Lower lobe of right lung (tissue), 2 donors: ENCODE results near the gene CTRB2. TPM values are rescaled to one million over a fixed set of nuclear protein-coding genes. Genes with fewer than 3 reads are reported as not detected.
"Not testable (repeated sequence)": the region's sequence is repeated elsewhere in the genome, so short reads cannot be mapped to it uniquely, and the experiment has no call there.

Experiments used
- ATAC-seq, 2 donors: fragments of 200-7000 bp; cut with Tn5 transposase; one replicate each; pipeline ENCODE4 v1.9.1; 2020 to 2022; ENCODE audit warnings: mild to moderate bottlenecking in 2 of 2, moderate library complexity in 2 of 2
- DNase-seq: peaks from one replicate; pipeline ENCODE4 v3.0.0-alpha.2; 2020
- H3K27ac ChIP-seq: fragments of 200-600 bp; one replicate; pipeline ENCODE4 v1.8.0; 2022
- H3K27me3 ChIP-seq: fragments of 200-600 bp; one replicate; pipeline ENCODE4 v1.8.0; 2022; ENCODE audit warnings: low read depth
- H3K36me3 ChIP-seq: fragments of 200-600 bp; one replicate; pipeline ENCODE4 v1.8.0; 2022; ENCODE audit warnings: mild to moderate bottlenecking
- H3K4me1 ChIP-seq: fragments of 200-600 bp; one replicate; pipeline ENCODE4 v1.8.0; 2022
- H3K4me3 ChIP-seq: fragments of 200-600 bp; one replicate; pipeline ENCODE4 v1.8.0; 2022; ENCODE audit warnings: mild to moderate bottlenecking
- H3K9me3 ChIP-seq: fragments of 200-600 bp; one replicate; pipeline ENCODE4 v1.8.0; 2022
- CTCF ChIP-seq: fragments of 200-600 bp; IDR thresholded peaks from one replicate; pipeline ENCODE4 v1.8.0; 2022; ENCODE audit warnings: antibody characterized with exemption, mild to moderate bottlenecking
- intact Hi-C: fragments of 100-400 bp; cut with DNase I; formaldehyde crosslinking; loops from one replicate; pipeline ENCODE4 v1.11.0; 2022
- total RNA-seq: library from RNA; stranded (reverse); fragmentation: NEBNext Ultra II Directional; extraction: Animal tissue kit (Norgen Biotek cat#: 25700); gene quantifications from one replicate; pipeline ENCODE4 v1.2.1, GENCODE V29; 2021
- donor health status: DM: no; HTN: yes; CAD: no; lungs with severe emphysema.

CTRB2 gene
- total RNA-seq, 1 donor from 2014 or later = 0.44 TPM

- DNase-seq (no peak), ATAC-seq (no peak)
- Histone ChIP-seq H3K9me3 (no peaks in the 10 kb centered on the region), H3K36me3 (peaks cover 37% of the 10 kb centered on the region), H3K4me1 (peaks cover 71% of the 10 kb centered on the region), H3K27me3 (no peaks in the 10 kb centered on the region), H3K4me3 (peak overlapping the region; percentile 4), H3K27ac (peak overlapping the region; percentile 88)
- TF ChIP-seq CTCF = no peak
- intact Hi-C loops = no loop called here
Measured at GRCh38 chr16:75243667-75244224, 36.8 kb upstream of the CTRB2 start.

DNA sequence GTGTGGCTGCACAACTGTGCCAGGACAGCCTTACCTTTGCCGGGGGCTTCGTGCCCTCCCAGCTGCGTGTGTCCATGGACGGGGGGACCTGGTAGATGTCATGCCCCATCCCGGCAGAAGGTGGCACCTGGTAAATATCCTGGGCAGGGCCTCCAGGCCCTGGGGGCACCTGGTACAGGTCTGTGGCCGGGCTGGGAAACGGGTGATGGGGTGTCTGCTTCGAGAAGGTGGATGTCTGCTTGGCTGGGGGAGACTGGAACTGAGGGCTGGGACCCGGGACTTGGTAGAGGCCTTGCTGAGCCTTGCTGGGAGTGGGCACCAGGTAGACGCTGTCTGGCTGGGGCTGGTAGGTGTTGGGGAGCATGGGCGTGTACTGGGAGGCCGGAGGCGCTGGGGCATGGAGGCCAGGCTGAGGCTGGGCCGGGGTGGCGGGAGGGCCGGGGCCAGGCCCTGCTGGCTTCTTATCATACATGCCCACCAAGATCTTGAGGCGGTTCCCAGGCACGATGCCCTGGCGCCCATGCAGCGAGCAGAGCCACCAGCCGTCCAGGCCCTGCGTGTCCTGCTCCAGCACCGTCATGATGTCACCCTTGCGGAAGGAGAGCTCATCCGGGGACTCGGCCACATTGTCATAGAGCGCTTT is 35.6 kb upstream of the CTRB2 start:
- Histone ChIP-seq H3K4me1 (peaks cover 69% of the 10 kb centered on the region), H3K36me3 (peaks cover 37% of the 10 kb centered on the region)
- DNase-seq, H3K27me3 ChIP-seq, intact Hi-C loops, H3K9me3 ChIP-seq, H3K27ac ChIP-seq, H3K4me3 ChIP-seq, ATAC-seq: not testable (repeated sequence)

DNA sequence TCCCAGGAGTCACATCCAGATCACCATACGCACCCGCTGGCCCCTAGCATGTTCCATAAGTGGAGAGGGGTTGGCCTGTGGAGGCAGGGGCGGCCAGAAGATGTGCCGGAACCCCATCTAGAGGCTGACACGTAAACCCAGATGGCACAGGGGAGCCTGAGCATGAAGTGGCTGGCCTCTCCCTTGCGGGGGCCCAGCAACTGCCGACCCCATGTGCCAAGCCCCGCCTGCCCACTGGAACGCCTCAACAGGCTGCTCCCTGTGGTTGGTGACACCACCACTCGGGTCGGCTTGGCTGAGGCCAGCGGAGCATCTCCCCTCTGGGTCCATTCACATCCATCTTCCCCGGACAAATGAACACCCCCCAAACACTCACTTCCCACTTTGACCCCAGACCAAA is 35.0 kb upstream of the CTRB2 start:
- Histone ChIP-seq H3K9me3 (no peaks in the 10 kb centered on the region), H3K27ac (no peak overlapping the region), H3K36me3 (peaks cover 41% of the 10 kb centered on the region), H3K4me1 (peaks cover 63% of the 10 kb centered on the region), H3K27me3 (no peaks in the 10 kb centered on the region), H3K4me3 (no peak overlapping the region)
- ATAC-seq = no peak
- no peak for TF ChIP-seq CTCF
- intact Hi-C loops = no loop called here
- DNase-seq = no peak

- Histone ChIP-seq H3K27ac (no peak overlapping the region), H3K27me3 (no peaks in the 10 kb centered on the region), H3K36me3 (peaks cover 47% of the 10 kb centered on the region), H3K9me3 (no peaks in the 10 kb centered on the region), H3K4me1 (peaks cover 58% of the 10 kb centered on the region), H3K4me3 (no peak overlapping the region)
- no peak for DNase-seq
- intact Hi-C loops = no loop called here
- no peak for ATAC-seq
- no peak for TF ChIP-seq CTCF
Measured at GRCh38 chr16:75241412-75241811, 34.5 kb upstream of the CTRB2 start.

DNA sequence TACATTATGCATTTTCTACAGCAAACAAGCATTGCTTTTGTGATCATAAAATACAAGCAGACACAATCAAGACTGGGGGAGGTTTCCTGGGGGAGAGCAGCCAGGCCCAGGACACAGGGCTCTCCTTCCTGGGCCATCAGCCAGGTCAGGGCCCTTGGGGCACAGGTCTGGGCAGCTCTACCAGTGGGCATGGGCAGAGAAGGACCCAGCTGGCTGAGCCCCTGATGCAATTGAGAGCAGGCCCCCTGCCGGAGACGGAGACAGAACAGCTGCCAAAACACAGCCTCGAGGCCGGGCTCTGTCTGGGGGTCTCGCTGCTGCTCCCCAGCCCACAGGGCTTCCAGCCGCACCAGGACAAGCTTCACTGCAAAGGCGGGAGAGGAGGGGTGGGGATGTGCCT is 33.7 kb upstream of the CTRB2 start:
- H3K27me3 ChIP-seq, H3K9me3 ChIP-seq, ATAC-seq, H3K4me3 ChIP-seq, DNase-seq, H3K27ac ChIP-seq, intact Hi-C loops: not testable (repeated sequence)
- H3K4me1 ChIP-seq = peaks cover 50% of the 10 kb centered on the region
- H3K36me3 ChIP-seq = peaks cover 49% of the 10 kb centered on the region

- TF ChIP-seq CTCF = no peak
Measured at GRCh38 chr16:75239542-75240122, 32.7 kb upstream of the CTRB2 start.

More at GRCh38 chr16:75239542-75240122, 32.7 kb upstream of the CTRB2 start:
- DNase-seq (peak; percentile 39), ATAC-seq (no peak)
- peaks cover 58% of the 10 kb centered on the region for H3K36me3 ChIP-seq
- H3K9me3 ChIP-seq = no peaks in the 10 kb centered on the region
- intact Hi-C loops = loop anchor here (10.0 kb wide), 1 partner anchor 145 kb away; no protein-coding TSS in a partner anchor
- peak overlapping the region; percentile 44 for H3K27ac ChIP-seq
- H3K4me3 ChIP-seq = no peak overlapping the region
- no peaks in the 10 kb centered on the region for H3K27me3 ChIP-seq
- peaks cover 40% of the 10 kb centered on the region for H3K4me1 ChIP-seq
